Limb (tissue), 2 donors: ENCODE measurements around the gene SMYD1.

Experiments
- DNase-seq, 2 donors: peaks; one replicate each; pipeline ENCODE4 v3.0.0-alpha.2; 2016; ENCODE audit errors: extremely low spot score in 2 of 2

Gene SMYD1

DNA sequence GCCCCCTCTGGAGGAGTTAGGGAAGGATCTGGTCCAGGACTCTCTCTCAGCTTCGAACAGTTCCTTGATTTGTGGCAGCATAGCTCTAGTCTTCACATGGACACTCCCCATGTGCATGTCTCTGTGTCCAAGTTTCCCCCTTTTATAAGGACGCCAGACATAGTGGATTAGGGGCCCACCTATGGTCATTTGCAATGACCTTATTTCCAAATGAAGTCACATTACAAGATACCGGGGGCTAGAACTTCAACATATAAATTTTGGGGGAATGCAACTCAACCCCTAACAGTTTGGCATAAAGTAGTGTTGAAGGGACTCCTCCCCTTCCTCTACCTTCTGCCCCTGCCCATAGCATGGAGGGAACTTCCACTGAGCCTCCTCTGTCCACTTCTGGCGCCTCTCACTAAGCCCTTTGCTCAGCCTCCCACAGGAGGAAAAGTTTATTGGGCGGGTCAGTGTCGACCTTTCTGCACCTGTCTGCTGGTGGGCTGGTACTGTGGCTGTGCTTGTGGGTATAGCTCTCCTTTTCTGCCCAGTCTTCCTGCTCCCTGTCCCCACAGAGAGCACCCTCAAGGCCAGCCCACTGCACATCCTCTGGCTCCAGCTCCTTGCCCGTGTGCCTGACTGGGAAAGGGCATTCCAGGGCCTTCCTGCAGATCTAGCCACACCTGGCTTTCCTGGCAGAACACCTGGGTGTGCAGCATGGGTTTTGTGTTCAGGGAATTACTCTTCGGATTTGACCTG, 54.7 kb downstream of the SMYD1 start:
- DNase-seq: no peak

DNA sequence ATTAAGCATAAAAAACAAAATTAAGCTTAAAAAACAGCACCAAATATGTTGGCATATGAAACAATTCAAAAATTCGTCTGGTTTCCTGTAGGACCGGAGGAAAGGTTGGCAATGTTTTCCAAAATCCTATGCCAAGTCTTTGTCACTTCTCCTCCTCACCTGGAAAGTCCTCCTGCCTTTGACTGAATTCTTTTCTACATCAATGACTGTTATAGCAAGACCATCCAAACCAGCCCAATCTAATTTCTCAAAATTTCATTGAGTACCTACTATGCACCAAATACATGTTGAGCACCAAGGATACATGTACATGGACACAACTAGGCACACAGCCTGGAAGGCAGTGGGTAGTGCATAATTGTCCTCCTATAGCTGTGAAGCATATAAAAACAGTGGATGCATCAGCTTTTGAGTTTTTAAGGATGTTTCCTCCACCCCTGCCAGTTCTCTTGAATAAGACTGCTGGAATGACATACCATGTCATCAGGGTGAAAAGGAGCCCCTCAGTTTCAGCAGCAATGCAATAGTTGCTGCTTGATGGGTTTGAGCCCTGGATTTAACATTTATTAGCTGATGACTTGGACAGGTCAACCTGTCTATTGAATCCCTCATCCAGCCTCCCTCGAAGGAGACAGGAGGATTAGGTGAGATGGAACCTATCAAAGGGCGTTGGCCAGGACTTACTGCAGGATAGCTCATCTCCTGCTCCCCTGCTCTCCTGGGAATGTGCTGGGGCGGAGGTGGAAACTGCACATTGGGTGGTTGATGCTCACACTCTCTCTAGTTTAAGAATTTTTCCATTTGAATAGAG, 55.7 kb downstream of the SMYD1 start:
- DNase-seq: no peak

DNA sequence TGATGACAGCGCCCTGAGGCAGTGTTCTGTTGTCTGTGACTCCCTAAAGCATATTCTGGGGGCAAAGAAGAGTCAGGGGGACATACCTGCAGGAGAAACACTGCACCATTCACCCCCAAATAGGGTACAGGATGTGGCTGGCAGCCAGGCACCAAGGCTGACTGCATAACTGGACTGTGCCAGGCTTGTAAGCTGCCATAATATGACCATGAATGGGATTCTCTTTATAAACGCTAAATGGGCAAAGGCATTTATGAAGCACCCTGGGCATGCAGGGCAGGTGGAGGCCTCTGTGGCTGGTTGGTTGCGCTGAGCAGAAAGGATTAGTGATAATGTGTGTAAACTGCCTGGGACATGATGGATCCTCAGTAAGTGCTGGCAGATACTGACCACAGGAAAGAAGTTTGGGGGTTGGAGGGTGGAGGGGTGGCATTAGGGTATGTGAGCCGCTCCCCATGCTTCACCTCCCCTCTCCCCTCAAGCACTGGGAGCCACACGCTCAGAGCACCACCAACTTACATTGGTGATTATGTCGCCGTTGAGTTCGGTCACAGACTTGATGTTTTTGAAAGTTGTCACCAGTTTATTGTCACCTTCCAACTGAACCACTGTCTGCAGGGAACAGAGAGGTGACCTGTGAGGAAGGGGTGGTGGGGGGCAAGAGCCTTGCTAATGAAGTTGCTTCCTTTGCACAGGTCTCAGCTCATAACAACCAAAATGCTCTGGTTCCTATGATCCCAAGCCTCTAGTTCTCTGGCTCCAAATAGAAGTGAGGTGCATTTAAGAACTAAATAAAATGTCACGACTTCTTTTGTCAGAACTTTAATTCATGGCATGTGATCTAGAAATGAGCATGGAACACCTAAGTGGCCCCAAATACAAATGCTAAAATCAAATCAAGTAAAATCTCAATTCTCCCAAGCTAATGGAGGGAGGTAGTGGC, 56.6 kb downstream of the SMYD1 start:
- no peak for DNase-seq

DNA sequence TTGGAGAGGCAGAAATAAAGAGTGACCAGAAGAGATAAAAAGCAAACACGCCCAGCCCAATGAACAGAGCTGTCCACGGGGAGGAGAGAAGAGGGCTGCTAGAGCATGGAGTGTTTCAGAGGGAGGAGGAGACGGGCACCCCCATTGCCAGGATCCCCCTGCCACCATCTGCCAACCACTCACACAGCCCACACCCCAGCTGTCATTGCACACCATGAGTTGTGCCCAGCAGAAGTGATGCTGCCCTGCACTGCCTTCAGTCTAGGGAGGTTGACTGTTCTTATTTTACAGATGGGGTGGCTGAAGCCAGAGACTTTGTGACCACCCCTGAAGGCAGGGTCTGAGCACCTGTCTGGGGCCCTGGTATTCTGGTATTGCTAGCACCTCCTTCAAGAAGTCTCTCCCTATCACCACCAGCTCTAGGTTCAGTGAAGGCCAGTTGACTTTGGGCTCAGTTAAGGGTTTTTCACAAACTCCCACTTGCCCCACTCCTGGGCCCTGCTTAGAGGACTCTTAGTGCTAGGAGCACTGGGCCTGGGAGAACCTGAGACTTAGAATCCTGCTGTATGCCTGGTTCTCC, 57.8 kb downstream of the SMYD1 start:
- no peak for DNase-seq

DNA sequence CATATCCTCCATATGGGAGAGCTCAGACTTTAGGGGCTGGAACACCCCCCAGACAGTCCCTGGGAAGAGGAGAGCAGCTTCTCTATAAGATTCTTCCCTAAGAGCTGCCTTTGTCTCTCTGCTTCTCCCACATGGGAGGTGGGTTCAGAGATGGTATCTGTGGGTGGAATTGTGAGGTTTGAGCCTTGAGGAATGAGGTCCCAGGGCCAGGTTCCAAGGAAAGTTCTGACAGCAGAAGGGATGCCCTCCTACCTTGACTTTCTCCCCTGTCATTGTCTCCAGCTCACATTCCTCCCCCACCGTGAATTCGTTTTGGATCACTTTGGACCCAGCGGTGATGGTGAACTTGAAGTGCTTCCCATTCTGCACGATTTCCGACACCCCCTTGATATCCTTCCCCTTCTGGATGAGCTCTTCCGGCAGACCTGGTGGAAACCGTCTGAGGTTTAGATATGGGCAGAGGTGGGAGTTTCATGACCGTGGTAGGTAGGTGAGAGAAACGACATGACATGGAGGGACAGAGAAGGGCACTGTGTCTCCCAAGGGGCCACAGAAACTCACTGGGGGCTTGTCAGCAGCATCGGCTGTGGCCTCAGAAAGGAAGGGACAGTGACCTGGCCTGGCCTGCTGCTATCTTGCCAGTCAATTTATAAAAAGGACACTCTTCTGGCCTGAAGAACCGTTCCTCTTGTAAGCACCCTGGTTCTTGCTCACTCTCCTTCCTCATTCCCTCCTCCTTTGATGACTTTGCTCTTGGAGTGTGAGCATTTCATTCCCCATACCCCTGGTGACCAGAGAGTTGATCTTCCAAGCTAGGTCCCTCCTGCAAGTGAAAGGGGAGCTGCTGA, 58.5 kb downstream of the SMYD1 start:
- no peak for DNase-seq

DNA sequence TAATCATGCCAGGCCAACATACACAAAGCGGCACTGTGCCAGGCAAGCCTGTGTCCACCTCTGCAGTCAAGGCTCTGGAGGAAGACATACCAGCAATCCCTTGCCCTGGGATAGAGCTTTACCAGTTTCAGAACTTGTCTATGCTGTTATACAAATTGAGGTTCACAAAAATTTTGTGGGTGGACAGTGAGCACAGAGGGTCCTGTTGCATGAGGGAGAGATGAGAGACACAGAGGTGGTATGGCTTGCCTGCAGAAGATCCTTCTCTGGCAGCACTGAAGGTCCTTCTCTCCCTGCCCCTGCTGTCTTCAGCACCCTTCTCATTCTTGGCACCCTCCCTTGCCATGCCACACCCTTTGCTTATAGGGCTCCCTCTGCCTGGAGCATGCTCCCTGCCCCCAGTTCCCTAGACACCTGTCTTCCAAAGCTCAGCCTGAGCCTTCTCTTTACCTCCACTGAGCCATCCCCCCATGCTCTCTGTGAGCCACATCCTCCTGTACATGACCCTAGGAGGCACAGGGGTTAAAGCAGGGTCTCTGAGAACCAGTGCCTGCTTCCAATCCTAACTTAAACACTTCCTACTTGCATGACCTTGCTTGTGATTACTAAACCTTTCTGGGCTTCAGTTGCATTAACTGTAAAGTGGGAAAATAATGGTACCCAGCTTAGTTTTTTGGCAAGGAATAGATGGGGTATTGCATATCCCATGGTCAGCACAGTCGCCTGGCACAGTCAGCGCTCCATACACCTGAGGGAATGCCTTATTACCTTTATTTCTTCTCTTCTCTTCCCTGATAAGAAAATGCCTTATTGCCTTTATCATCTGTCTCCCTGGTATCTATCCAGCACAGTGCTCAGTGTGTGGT, 59.4 kb downstream of the SMYD1 start:
- DNase-seq: no peak

DNA sequence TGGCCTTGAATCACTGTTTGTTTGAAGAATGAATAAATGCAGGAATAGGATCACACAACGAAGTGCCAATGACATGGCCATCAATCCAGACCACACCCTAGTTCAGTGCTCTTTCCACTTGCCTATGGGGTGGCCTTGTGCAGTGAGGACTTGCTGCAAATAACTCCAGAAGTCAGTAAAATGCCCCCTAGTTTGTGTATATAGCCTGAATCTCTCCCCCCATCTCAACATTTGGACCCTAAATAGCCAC, 59.9 kb downstream of the SMYD1 start:
- DNase-seq: no peak

DNA sequence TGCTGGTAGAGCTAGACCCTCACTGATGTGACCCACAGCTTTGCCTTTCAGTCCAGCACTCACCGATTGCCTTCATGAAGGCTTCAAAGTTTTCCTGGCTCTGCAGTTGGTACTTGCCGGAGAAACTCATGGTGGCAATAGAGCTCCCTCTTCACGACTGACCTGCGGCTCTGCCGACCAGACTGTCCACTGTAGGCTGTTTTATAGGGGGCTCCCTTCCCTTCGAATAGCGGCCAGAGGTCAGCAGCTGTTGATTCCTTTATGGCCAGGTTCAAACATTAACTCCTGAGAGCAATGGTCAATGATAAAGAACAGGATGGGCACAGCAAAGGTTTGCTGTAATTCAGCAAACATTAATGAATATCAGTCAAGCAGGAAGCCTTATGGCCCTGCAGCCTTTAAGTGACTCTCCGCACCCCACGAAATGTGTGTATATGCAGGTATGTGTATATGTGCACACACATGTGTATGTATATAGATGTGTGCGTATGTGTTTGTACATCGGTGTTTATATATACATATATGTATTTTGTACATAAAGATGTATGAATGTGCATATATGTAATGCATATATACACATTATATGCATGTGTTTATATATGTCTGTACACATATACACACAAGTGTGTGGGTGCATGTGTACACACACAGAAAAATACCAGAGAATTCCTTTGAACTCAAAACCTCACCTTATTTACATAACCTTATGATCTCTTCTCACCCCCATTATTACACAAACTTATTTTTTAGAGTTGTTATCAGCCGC, 60.4 kb downstream of the SMYD1 start, which contains the start of gene FABP1:
FABP1 (minus strand) TSS at position 175 of the 766 bp plus-strand sequence; CDS start at position 130, 45 bp downstream.
- DNase-seq: no peak

DNA sequence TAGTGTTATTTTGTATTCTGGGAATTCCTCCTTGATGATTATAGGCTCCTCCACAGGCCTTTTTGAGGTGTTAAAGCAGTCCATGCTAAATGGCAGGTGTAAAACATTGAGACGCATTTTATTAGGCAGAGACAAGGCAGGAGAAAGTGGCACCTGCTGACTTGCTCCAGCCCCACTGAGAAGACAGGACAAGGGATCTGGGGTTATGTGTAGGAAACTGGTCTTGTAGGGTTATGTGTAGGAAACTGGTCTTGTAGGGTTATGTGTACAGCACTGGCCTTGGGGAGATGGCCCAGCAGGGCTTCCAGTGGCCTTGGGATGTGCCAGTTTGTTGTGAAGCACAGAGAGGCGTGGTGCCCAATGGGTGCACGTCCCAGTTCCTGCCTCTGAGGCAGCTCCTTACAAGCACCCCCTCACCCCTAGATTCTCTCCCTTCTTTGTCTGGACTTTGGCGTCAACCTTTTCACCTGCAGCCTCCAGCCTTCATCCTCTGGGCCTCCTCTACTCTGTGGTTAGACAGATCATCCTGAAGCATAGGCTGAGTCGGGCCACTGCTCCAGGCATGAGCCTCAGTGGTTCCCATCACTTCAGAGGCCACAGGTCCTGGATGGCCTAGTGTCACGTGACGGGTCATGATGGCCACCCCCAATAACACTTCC, 61.2 kb downstream of the SMYD1 start:
- no peak for DNase-seq

DNA sequence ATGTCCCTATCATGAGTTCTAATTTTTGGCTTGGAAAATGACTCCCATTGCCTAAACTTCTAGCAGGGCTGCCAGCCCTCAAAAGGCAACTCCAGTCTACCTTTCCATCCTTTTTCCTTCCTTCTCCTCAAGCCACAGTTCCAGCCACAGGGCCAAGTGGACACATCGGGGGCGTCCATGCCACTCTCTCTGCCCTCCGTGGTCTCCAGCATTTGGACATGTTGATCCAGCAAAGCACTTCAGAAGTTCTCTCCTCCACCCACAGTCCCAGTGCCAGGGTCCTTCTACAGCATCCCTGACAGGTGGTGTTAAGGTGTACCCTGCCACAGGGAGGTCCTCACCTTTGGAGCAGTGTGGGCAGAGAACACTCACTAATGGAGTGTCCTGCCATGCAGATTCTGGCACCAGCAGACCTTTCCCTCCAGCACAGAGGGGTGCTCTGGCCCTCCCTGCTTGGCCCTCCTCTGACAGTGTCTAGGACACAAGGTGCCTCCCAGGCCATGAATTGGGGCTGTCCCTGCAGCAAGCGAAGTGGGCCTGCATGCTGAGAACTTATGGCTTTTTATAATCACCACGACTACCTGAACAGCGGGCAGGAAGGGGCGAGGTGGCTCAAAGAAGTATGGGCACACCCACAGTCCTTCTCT, 61.8 kb downstream of the SMYD1 start:
- no peak for DNase-seq

DNA sequence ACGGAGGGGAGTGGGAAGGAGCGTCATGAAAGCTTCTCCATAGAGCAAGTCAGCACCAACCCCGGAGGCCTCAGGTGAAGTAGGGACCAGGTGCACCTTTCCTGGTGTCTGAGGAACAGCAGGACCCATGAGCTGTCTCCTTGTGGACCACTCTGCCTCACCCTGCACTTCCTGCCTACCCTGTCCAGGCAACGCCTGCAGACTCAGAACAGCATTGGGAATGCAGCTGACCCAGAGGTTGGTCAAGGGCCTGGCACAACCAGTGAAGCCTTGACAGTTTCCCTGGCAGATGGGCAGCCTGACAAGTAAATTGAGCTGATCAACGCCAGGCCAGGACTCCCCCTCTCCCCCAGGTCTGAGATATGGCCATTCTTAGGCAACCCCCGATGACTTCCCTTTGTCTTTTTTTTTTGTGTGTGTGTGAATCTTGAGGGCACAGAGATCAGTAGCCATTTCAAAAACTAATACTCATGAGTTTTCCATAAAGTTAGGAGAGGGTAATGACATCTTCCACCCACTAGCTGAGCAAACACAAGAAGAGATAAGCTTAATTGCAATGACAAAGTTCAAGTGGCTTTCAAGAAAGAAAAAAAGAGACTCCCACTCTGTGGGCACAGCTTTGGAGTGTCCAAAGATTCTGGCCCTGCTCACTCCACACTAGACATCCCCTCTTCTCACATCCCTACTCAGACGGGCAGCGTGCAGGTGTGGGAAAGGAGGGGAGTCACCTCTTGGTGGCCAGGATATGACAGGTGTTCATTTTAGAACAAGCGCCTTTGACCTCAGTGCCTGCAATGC, 63.8 kb downstream of the SMYD1 start:
- no peak for DNase-seq

DNA sequence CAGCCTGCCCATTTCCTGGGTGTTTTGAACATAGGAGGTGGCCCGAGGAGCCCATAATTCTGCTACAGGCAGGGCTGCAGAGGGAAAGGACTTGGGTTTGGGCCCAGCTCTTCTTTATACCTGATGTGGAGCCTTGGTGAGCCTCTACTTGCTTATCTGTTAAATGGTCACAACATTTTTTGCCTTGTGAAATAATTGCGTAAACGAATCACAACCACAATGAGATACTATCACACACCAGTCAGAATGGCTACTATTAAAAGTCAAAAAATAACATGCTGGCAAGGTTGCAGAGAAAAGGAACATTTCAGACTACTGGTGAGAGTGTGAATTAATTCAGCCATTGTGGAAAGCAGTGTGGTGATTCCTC, 64.4 kb downstream of the SMYD1 start:
- DNase-seq: no peak

DNA sequence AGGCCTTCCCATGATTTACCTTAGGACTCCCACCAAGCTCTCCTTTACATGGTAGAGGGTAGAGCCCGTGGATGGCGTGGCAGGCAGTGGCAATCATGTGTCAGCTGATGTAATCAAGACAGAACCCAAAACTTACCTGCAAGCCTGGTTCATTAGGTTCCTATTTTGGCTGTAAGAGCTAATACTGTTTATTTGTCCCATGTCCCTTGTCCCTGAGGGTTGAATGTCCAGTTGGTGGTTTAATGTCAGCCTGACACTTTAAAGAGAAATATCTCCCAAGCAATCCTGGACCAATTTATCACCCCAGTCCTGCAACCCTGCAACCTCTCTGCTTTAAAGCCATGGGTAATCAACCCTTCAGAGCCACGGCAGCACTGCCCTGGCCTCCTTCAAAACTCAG, 66.2 kb downstream of the SMYD1 start:
- no peak for DNase-seq

DNA sequence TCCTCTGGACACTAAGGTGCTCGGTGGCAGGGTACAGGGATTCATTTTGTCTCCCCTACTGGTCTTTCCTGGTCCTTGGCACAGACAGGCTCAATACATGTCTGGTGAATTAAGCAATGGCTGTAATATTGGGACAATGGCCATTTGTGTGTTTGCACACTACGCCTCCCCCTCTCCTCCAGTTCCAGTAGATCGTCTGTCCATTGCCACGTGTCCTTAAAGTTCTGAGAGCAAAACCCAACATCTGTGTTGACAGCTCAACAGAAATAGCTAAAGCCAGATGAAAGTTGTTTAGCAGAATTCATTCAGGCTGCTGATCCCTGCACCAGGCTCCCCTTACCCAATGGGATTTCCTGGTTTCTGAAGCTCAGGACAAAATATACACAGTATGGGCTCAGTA, 69.2 kb downstream of the SMYD1 start:
- DNase-seq: no peak

DNA sequence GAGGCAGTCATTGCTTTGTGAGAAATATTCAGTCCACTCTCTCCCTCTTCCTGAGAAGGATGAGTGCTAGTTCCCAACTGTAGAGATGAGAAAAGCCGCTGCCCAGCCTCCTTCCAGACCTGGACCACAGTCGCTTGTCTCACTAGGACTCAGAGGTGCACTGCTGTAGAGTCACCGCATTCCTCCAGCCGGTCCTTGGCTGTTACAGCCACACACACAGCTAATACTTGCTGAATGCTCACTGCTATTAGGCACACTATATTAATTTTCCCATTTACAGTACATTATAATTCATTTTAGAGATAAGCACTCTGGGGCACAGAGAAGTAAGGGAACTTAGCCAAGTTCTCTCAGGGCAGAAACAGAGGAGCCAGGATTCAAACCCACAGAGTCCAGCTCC, 70.2 kb downstream of the SMYD1 start:
- DNase-seq: no peak

DNA sequence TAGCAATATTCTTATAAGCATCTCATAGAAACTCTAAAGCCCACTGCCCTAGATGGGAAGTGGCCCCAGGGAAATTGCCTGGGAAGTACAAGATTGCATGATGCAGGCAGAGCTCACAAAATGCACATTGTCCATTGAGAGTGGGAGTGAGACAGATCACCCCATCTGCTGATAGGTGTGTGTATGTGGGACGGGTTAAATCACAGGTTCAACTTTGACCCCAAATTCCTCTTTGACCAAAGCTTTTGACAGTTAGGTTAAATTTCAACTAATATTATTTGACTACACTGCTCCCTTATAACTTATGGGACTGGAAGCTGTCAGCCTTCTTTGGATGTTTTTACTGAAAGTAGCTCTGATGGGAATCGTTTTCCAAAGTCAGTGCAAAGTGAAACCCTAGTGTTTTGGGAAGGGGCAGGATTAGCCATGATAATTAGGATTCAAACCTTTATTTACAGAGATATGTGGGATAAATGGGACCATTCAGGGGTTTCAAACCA, 71.6 kb downstream of the SMYD1 start:
- DNase-seq: no peak

DNA sequence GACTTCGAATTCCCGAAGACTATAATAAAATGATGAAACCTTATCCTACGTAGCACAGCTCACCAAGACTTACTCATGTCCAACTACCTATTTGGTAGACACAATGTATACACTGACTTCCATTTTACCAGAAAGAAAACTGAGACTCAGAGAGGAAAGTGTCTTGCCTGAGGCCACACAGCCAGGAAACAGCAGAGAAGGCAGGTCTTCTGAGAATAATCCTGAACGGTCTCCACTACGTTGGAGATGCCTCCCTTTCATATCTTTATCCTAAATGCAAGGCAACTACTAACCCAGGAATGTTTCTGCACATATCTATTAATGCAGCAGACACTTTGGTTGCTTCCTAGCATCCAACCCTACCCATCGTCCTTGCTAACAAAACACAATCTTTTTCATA, 72.2 kb downstream of the SMYD1 start:
- DNase-seq: no peak
